Activated T-helper 2 cell treated with anti-CD3 and anti-CD28 coated beads, Interferon-gamma antibody, Interleukin-2, Interleukin-4, amounts not matched to agents 10 μg/mL and 5 μg/mL and 100 μg/mL, durations not matched to agents 14 hours and 24 hours and 36 hours (primary cell): ENCODE data around the gene BAK1. TPM values are rescaled to one million over a fixed set of nuclear protein-coding genes. Genes with fewer than 3 reads are reported as not detected.
"Not testable (repeated sequence)": the region's sequence is repeated elsewhere in the genome, so short reads cannot be mapped to it uniquely, and the experiment has no call there.

Experiments
- DNase-seq: peaks from one replicate; pipeline ENCODE4 v3.0.0; 2021; ENCODE audit warnings: low spot score
- H3K27ac Mint-ChIP-seq: one replicate; pipeline ENCODE4 v1.8.0; 2021; ENCODE audit warnings: mixed read lengths
- H3K27me3 Mint-ChIP-seq: one replicate; pipeline ENCODE4 v1.8.0; 2021; ENCODE audit warnings: low read depth, mixed read lengths
- H3K36me3 Mint-ChIP-seq: one replicate; pipeline ENCODE4 v1.8.0; 2021; ENCODE audit warnings: low read depth, mixed read lengths
- H3K4me1 Mint-ChIP-seq: one replicate; pipeline ENCODE4 v1.8.0; 2021; ENCODE audit warnings: low read depth, mixed read lengths
- H3K4me3 Mint-ChIP-seq: one replicate; pipeline ENCODE4 v1.8.0; 2021; ENCODE audit warnings: low read depth, mild to moderate bottlenecking, moderate library complexity, mixed read lengths
- H3K9me3 Mint-ChIP-seq: one replicate; pipeline ENCODE4 v1.8.0; 2021; ENCODE audit warnings: mixed read lengths
- intact Hi-C: fragments of 100-400 bp; cut with micrococcal nuclease; formaldehyde crosslinking; loops from one replicate; pipeline ENCODE4 v1.15.1; 2023
- total RNA-seq: library from RNA; stranded (reverse); gene quantifications from 2 replicates; pipeline ENCODE4 v1.2.3, GENCODE V29; 2022

BAK1 gene
- total RNA-seq, 1 donor from 2014 or later, result 53.4 TPM

- Mint-ChIP-seq H3K27me3 (no peaks in the 10 kb centered on the region), H3K27ac (no peak overlapping the region), H3K36me3 (no peaks in the 10 kb centered on the region), H3K4me1 (peaks cover 24% of the 10 kb centered on the region), H3K4me3 (no peak overlapping the region), H3K9me3 (no peaks in the 10 kb centered on the region)
- DNase-seq, result no peak
- intact Hi-C loops, result no loop called here
Measured at GRCh38 chr6:33551538-33551937, 28.5 kb downstream of the BAK1 start.

GRCh38 chr6:33549896-33550295 lies 30.2 kb downstream of the BAK1 start:
- H3K9me3 Mint-ChIP-seq, result no peaks in the 10 kb centered on the region
- H3K4me1 Mint-ChIP-seq, result peaks cover 24% of the 10 kb centered on the region
- H3K27me3 Mint-ChIP-seq, result no peaks in the 10 kb centered on the region
- no peaks in the 10 kb centered on the region for H3K36me3 Mint-ChIP-seq
- no peak for DNase-seq
- H3K27ac Mint-ChIP-seq, result no peak overlapping the region
- intact Hi-C loops, result no loop called here
- no peak overlapping the region for H3K4me3 Mint-ChIP-seq

GRCh38 chr6:33549196-33549595 lies 30.9 kb downstream of the BAK1 start:
- Mint-ChIP-seq H3K27ac (peak overlapping the region; percentile 51), H3K4me3 (no peak overlapping the region), H3K4me1 (peaks cover 24% of the 10 kb centered on the region), H3K9me3 (no peaks in the 10 kb centered on the region), H3K27me3 (no peaks in the 10 kb centered on the region), H3K36me3 (no peaks in the 10 kb centered on the region)
- DNase-seq, result no peak
- intact Hi-C loops, result no loop called here

- H3K9me3 Mint-ChIP-seq, result no peaks in the 10 kb centered on the region
- intact Hi-C loops, result no loop called here
- no peak overlapping the region for H3K27ac Mint-ChIP-seq
- no peak for DNase-seq
- no peaks in the 10 kb centered on the region for H3K27me3 Mint-ChIP-seq
- no peak overlapping the region for H3K4me3 Mint-ChIP-seq
- H3K36me3 Mint-ChIP-seq, result no peaks in the 10 kb centered on the region
- peaks cover 24% of the 10 kb centered on the region for H3K4me1 Mint-ChIP-seq
Measured at GRCh38 chr6:33547499-33547898, 32.6 kb downstream of the BAK1 start.

- DNase-seq, result no peak
- Mint-ChIP-seq H3K27ac (no peak overlapping the region), H3K36me3 (no peaks in the 10 kb centered on the region), H3K9me3 (no peaks in the 10 kb centered on the region), H3K4me3 (no peak overlapping the region), H3K27me3 (no peaks in the 10 kb centered on the region), H3K4me1 (peaks cover 24% of the 10 kb centered on the region)
- intact Hi-C loops, result no loop called here
Measured at GRCh38 chr6:33546766-33547165, 33.3 kb downstream of the BAK1 start.

- H3K27me3 Mint-ChIP-seq, H3K4me3 Mint-ChIP-seq, H3K9me3 Mint-ChIP-seq, intact Hi-C loops, H3K27ac Mint-ChIP-seq, H3K36me3 Mint-ChIP-seq, DNase-seq: not testable (repeated sequence)
- H3K4me1 Mint-ChIP-seq, result peaks cover 21% of the 10 kb centered on the region
Measured at GRCh38 chr6:33545292-33545691, 34.8 kb downstream of the BAK1 start.

- intact Hi-C loops, result no loop called here
Measured at GRCh38 chr6:33543116-33543515, 37.0 kb downstream of the BAK1 start.

GRCh38 chr6:33540768-33541167 lies 39.3 kb downstream of the BAK1 start:
- no peak for DNase-seq
- intact Hi-C loops, result no loop called here
- Mint-ChIP-seq H3K4me1 (no peaks in the 10 kb centered on the region), H3K27me3 (no peaks in the 10 kb centered on the region), H3K36me3 (no peaks in the 10 kb centered on the region), H3K27ac (no peak overlapping the region), H3K4me3 (no peak overlapping the region), H3K9me3 (no peaks in the 10 kb centered on the region)

More at GRCh38 chr6:33543116-33543515, 37.0 kb downstream of the BAK1 start:
- no peaks in the 10 kb centered on the region for H3K36me3 Mint-ChIP-seq
- no peak overlapping the region for H3K4me3 Mint-ChIP-seq
- H3K9me3 Mint-ChIP-seq, result no peaks in the 10 kb centered on the region
- peaks cover 10% of the 10 kb centered on the region for H3K4me1 Mint-ChIP-seq
- no peaks in the 10 kb centered on the region for H3K27me3 Mint-ChIP-seq
- DNase-seq, result no peak
- no peak overlapping the region for H3K27ac Mint-ChIP-seq

- H3K4me3 Mint-ChIP-seq, result no peak overlapping the region
- intact Hi-C loops, result loop anchor here (10.0 kb wide), 1 partner anchor 80 kb away; the partner anchor contains the start of gene ZBTB9
- H3K4me1 Mint-ChIP-seq, result peaks cover 14% of the 10 kb centered on the region
- no peaks in the 10 kb centered on the region for H3K9me3 Mint-ChIP-seq
- H3K27me3 Mint-ChIP-seq, result no peaks in the 10 kb centered on the region
- no peak overlapping the region for H3K27ac Mint-ChIP-seq
- DNase-seq, result no peak
- H3K36me3 Mint-ChIP-seq, result no peaks in the 10 kb centered on the region
Measured at GRCh38 chr6:33534702-33535101, 45.4 kb downstream of the BAK1 start.

- intact Hi-C loops, result loop anchor here (10.0 kb wide), 1 partner anchor 79 kb away; the partner anchor contains the start of gene ZBTB9
- not testable (repeated sequence) for H3K36me3 Mint-ChIP-seq, H3K9me3 Mint-ChIP-seq, H3K27me3 Mint-ChIP-seq
- DNase-seq, result peak; percentile 52
- Mint-ChIP-seq H3K27ac (peak overlapping the region; percentile 80), H3K4me3 (peak overlapping the region; percentile 65), H3K4me1 (peaks cover 14% of the 10 kb centered on the region)
Measured at GRCh38 chr6:33533163-33533869, 46.8 kb downstream of the BAK1 start.

- H3K4me3 Mint-ChIP-seq, H3K9me3 Mint-ChIP-seq: not testable (repeated sequence)
- intact Hi-C loops, result loop anchor here (10.0 kb wide), 1 partner anchor 78 kb away; the partner anchor contains the start of gene ZBTB9
Measured at GRCh38 chr6:33532431-33532830, 47.6 kb downstream of the BAK1 start.

GRCh38 chr6:33530617-33531016 lies 49.5 kb downstream of the BAK1 start:
- not testable (repeated sequence) for H3K4me3 Mint-ChIP-seq, H3K36me3 Mint-ChIP-seq, H3K27ac Mint-ChIP-seq, DNase-seq, H3K9me3 Mint-ChIP-seq, H3K27me3 Mint-ChIP-seq
- intact Hi-C loops, result loop anchor here (10.0 kb wide), 1 partner anchor 76 kb away; the partner anchor contains the start of gene ZBTB9
- H3K4me1 Mint-ChIP-seq, result peaks cover 14% of the 10 kb centered on the region

More at GRCh38 chr6:33532431-33532830, 47.6 kb downstream of the BAK1 start:
- not testable (repeated sequence) for H3K27me3 Mint-ChIP-seq, DNase-seq, H3K36me3 Mint-ChIP-seq, H3K27ac Mint-ChIP-seq
- peaks cover 14% of the 10 kb centered on the region for H3K4me1 Mint-ChIP-seq
